Medulla oblongata (tissue), 1 donor: ENCODE data around the gene CHRD.
A peak's percentile ranks its signal among the peaks of the same experiment; 100 is the strongest.

ENCODE experiments used
- DNase-seq: peaks from one replicate; pipeline ENCODE4 v3.0.0-alpha.2; 2015; ENCODE audit errors: extremely low spot score

CHRD gene

GRCh38 chr3:184346480-184347190, 33.2 kb upstream of the CHRD start:
- DNase-seq = no peak

GRCh38 chr3:184347321-184348056, 32.4 kb upstream of the CHRD start:
- DNase-seq = no peak

- DNase-seq = no peak
Measured at GRCh38 chr3:184348057-184348382, 31.8 kb upstream of the CHRD start.

DNA sequence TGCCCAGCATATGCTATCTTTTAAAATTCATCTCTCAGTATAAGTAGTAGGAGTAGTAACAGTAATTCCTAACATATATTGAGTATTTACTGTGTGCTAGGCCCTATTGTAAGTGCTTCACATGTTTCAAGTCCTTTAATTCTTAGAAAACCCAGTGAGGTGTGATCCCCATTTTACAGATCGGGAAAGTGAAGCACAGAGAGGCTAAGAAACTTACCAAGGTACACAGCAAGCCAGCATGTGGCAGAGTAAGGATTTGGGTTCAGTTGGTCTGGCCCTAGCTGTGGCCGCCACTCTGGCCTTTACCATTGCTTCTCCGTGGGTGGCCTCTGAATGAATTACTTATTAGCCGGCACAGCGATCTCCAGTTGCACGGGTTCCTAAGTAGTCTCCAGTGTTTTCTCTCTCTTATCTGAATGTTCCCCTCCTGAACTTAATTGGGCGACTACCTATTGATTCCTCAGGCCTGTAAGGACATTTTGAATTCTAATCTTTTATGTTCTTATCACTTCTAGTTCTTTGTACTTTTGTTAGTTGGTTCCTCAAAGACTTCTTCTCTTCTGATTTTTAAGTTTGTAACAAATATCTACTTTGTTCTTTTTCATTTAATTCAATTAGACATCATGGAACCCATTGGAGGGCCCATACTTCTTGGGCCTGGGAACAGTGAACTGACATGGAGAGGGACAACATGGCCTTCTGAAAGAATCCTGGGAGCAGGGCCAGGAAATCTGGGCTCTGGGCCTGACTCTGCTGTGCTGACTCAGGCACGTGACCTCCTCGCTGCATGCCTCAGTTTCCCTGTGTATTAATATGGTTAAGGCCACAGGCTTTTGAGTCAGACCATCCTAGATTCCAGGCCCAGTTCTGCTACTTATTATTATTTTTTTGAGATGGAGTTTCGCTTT, 30.0 kb upstream of the CHRD start:
- no peak for DNase-seq

- no peak for DNase-seq
Measured at GRCh38 chr3:184350618-184351017, 29.2 kb upstream of the CHRD start.

DNA sequence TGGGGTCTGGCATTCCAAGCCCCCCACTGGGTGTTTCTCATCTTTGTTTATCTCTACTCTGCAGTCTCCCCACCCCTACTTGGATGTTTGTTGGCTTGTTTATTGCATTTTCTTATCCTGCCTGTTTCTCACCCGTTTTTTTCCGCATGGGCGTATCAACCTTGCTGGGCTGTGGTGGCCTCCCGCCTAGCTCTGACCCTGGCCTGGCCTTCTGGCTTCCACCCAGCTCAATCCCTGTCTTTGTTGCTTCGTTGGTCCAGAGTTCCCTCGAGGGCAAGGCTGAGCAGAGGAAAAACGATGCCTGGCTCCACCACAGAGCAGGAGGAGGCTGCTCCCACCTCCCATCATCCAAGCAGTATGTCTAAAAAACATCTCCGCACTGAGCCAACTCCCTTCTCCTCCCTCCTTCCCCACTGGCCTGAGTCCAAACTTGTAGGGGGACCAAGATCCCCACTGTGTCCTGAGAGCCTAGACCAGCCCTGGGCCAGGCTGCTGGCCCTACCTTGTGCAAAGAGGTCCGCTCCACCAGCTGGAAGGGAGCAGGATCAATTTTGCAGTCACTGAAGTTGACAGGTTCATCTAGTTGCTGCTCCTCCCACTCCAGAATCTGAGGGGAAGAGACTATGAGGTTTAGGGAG, 28.2 kb upstream of the CHRD start:
- no peak for DNase-seq

GRCh38 chr3:184352149-184352785, 27.6 kb upstream of the CHRD start:
- no peak for DNase-seq

GRCh38 chr3:184352897-184353545, 26.8 kb upstream of the CHRD start:
- no peak for DNase-seq

GRCh38 chr3:184353546-184353941, 26.3 kb upstream of the CHRD start:
- DNase-seq = no peak

DNA sequence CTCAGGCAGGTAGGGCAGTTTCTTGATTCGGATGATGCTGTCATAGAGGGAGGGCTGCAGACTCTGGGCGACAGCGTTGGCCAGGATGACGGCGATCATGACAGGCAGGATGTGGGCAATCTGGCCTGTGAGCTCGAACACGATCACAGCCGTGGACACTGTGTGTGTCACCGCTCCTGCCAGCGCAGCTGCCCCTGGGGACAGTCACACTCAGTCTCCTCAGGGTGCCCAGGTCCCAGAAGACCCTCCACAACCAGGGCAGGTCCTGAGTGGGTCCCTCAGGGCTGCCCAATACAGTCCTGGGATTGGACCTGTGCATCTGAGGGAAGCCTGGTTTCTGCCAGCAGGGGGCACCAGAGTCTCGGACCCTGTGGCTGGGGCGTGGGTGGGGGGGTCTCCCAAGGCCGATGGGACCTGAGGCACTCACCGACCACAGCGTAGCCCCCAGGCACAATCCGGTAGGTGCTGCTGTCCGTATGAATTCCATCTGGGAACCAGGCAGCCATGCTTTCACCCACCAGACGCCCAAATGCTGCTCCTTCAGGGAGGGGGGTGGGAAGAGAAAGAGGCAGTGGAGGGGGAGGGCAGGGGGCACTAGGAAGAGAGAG, 25.6 kb upstream of the CHRD start:
- DNase-seq = no peak

DNA sequence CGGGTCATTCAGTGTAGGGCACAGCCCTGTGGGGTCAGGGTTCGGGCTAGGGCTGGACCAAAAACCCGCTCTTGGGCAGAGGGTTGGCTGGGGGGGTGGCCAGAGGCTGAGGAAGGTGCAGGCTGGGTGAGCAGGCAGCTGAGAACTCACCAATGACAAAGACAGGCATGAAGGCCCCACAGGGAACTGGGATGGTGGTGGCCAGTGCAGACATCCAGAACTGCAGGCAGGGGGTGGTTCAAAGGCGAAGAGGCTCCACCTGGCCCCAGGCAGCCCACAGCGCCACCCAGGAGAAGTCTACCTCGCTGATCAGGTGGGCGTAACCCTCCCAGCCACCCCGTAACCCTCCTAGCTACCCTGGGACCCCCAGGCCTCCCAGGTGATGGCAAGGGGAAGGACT, 25.1 kb upstream of the CHRD start:
- DNase-seq = no peak

DNA sequence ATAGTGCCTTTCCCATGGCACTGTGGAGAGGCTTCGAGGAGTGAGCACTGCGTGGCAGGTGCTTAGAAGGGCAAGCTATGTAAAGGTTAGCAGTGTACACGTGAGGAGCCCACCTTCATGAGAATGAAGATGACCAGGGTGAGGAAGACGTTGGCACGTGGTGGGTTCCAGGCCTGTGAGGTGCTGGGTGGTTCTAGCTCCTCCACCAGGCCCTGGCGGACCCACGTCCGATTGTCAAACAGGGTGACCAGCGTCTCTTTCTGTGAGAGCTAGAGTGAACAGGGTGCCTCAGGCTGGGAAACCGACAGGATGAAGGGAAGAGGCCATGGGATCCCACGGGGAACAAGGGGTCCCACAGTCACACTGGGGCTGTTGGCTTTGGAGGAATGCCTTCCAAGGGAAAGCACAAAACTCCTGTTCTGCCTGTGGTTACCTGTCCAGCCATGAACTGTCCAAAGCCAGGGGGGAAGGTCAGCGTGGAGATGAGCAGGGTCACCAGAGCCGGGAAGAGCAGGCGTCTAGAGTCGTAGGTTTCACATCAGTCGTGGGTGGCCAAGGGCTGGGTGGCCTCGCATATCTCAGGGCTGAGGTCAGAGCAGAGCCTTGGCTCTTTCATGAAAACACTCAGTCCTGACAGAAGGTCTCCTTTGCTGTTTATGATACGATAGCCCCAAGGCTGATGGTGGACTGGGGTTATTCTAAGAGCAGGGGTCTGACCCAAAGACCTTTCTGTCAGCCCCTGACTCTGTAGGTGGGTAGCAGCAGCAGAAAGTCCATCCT, 24.4 kb upstream of the CHRD start:
- DNase-seq = no peak

DNA sequence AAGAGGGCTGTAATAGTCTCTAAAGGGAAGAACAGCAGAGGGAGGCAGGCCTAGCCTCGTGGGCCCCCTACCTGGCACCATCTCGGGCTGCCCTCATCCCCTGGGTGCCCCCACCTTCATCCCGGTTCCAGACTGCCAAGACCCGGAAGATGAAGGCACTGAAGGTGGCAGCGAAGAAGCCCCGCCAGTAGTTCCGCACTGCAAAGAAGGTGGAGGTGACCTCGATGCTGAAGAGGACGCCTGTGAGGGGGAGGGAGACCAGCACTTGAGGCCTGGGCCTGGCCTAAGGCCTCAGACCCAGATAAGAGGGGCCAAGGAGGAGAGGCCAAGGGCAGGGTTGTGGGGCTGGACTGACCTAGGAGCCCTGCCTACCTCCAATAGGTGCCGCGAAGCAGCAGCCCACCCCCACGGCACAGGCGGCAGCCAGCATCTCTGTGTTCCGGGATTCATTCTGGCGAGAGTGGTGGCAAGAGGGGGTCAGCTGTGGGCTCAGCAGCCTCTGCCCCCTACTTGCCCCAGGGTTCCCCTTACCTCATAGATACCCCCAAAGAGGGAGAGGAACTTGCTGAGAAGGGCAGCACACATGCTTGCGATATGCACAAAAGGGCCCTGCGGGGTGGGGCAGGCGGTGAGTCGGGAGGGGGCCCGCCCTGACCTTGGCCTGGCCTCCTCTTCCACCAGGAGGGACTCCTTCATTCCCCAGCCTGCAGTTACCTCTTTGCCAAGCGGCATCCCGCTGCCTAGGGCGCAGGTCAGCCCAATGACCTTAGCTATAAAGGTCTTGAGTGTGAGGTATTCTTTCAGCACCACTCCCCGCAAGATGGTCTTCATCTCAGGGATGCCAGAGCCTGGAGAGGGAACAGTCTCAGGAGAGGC, 22.4 kb upstream of the CHRD start:
- DNase-seq = no peak

DNA sequence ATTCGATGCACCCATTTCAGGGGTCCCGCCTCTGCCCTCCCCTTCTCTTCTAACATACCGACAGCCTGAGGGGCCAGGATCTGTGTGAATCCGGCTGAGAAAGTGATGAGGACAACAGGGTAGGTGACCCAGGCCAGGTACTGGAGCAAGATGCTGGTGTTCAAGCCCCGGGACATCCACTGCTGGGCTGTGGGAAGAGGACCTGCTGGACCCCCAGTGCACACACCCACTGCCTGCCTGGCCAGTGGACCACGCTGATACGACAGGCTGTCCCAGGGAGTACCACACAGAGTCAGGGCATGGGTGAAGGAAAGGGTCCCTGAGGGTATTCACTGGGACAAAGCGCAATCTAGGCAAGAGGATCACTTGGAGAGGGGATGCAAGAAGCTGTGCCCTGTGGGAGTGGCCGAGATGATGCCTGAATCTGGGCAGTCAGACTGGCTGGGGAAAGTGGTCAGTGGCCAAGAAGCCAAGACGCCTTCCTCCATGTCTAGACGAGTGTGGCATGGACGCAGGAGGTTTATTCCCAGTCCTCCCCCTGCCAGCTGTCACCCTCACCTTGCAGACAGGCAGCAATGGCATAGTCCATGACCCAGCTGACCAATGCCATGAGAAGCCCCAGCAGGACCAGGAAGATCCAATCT, 21.6 kb upstream of the CHRD start:
- DNase-seq = no peak

DNA sequence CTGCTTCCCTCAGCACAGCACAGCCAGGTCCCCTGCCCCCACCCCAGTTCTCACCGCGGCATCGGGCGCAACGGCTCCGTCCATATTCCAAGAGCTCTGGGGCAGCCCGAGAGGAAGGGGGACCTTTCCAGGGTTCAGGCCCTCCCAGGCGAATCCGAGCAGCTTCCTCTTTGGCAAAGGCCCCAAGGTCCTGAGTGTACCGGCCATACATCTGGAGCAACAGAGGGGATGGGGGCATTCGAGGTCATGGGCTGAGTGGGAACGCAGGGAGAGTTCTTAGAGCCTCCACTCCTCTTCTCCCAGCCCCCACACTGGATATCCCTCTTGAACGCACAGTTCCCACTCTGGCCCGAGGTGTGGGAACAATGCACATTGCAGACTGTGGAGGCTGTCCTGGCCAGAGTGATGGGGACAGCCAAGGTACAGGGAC, 20.9 kb upstream of the CHRD start:
- DNase-seq = no peak

- peak; percentile 84 for DNase-seq
Measured at GRCh38 chr3:184359610-184360009, 20.2 kb upstream of the CHRD start.

- no peak for DNase-seq
Measured at GRCh38 chr3:184360070-184360928, 19.6 kb upstream of the CHRD start.
